HT1080 (cell line): ENCODE results near the gene COX10. TPM values are rescaled to one million over a fixed set of nuclear protein-coding genes. Genes with fewer than 3 reads are reported as not detected.

Experiments used
- DNase-seq: peaks from one replicate; pipeline ENCODE4 v3.0.0-alpha.2; 2015; ENCODE audit warnings: low read depth
- total RNA-seq: library from RNA; depleted of rRNA; stranded (reverse); fragments of >200 nt; shearing (Covaris generic); gene quantifications from 2 replicates; pipeline ENCODE4 v1.2.3, GENCODE V29; 2014

The COX10 gene
- total RNA-seq, 1 experiment from 2014 or later: 32.4 TPM

DNA sequence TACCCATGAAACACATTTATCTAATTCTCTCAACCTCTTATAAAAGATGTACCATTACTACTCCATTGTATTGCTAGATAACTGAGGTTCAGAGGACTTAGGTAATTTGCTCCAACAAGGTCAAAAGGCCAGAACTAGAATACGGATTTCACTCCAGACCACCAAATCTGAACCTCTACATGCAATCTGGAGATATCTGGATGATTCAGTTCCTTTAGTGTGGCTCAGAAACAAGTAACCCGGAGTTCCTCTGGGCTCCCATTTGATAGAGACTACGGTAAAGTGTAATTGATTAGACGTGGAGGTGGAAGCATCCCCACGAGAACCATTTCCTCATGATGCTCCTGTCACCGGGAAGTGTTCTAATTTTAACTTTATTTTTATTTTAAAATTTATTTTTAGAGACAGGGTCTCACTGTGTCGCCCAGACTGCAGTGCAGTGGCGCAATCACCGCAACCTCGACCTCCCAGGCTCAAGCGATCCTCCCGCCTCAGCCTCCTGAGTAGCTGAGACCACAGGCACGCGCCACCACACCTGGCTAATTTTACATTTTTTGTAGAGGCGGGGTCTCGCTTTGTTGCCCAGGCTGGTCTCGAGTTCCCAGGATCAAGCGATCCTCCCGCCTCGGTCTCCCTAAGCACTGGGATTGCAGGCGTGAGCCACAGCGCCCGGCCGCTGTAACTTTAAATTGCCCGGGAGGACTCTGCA is 608 bp upstream of the COX10 start:
- DNase-seq: no peak

DNA sequence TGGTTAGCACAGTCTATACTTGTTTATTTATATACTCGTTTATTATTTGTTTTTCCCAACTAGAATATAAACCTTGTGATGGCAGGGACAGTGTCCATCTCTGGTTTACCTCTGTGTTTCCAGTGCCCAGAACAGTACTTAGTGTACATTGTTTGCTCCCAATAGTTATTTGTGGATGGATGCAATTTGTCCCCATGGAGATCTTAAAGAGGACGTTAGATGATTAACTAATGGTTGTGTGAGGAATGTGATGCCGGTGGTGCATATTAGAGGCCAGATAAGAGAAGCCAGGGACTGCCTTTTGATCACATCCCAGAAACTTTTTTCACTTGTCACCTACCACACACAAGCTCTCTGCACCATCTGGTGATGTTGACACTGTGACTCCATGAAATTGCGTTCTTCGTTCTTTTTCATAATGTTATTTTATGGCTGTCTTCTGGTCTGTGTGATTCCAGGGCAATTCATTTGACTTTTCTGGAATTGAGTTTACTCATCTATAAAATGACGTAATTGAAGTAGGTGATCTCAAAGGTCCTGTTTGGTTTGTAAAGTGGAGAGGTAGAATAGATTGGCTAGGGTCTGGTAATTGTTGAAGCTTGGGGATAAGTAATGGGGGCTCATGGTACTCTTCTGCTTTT is 1.2 kb downstream of the COX10 start:
- DNase-seq: no peak

DNA sequence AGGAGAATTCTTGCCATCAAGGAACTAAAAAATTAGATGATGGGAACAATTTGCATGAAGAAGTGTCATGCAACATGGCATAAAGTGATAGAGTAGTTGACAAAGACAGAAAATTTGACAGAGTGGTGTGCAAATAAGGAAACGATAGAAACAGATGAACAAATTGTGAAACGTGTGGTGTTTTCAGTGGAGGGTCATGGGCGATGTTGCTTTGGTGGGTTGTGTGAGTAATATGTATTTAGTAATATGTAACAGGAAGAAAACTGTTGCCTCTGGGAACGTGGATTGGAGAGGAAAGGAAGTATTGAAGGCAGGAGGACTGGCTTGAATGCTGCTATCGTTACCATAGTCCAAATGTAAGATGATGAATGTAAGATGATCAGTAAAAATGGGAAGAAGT is 3.6 kb downstream of the COX10 start:
- DNase-seq: no peak

DNA sequence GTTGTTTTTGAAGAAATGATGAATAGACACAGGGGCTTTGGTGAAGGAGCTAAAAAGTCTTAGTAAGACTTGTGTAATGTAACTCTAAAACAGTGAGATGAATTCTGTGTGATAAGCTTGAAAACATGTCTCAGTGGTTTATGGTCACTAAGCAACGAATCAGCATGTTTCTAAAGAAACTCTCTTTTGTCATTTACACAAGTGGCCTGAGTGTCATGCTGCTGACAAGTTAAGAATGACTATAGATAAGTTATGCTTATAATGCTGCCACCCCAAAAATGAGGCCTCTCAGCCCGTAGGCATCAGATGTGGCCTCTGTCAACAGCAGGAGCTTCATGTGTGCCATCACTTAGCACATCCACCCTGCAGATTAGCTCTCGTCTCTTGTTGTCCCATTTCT is 8.7 kb downstream of the COX10 start:
- DNase-seq: no peak

DNA sequence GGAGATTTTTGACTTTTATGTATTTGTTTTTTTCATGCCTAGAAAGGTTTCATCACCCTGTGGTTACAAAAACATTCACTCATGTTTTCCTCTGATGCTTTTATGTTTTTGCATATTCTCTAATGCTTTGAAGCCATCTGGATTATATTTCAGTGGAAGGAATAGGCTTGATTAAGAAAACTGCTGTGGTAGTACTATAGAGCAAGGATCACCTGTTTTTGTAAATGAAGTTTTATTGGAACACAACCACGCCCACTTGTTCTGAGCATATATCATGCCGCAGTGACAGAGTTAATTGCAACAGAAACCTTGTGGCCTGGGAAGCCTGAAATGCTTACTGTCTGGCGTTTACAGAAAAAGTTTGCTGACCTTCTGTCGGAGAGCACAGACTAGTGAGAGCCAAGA is 11.5 kb downstream of the COX10 start:
- no peak for DNase-seq

DNA sequence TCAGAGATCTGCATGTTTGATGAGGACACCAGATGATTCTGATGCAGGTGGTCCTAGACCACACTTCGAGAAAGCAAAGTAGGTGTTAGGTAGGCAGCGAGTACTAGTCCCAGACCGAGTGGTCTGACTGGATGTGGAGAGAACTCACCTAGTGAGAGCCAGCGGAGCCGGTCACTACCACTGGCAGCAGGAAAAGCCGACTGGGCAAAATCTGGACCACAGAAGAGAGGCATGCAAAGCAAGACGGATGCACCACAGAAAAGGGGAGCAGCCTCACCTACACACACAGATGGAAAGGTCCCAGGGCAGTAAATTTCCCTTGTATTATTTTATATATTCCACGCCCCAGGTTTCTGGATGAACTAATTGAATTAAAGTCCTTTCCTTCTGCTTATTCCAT is 13.5 kb downstream of the COX10 start:
- no peak for DNase-seq

DNA sequence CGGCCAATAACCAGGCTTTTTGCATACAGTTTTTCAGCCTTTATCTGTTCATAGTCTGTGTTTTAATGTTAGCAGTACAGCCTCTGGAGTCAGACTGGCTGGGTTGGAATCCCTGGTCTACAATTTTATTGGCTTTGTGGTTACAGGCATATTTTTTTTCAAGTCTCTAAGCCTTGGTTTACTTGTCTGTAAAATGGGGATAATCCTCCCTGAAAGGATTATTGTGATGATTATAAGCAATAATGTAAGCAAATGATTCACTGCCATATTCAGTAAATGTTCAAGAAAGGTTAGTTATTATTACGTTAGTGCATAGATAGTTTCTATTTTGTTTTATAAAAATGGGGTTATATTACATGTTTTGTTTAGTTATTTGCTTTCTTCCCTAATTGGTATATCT is 15.7 kb downstream of the COX10 start:
- DNase-seq: no peak

DNA sequence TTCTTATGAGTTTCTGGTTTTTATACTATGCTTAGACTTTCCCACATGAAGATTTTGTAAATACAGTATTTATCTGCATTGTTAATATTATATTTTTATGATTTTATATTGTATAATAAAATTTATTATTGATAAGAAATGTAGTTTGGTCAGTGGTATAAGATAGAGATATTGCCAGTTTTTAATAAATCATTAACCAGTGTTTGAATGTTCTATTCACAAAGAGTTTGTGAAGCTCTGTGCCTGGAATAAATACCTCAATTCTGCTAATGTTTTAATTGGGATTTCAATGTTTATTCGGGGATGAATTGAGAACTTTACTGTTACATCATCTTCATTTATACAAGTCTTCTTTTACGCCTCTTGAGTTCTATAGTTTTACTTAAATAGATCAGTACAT is 16.9 kb downstream of the COX10 start:
- no peak for DNase-seq

DNA sequence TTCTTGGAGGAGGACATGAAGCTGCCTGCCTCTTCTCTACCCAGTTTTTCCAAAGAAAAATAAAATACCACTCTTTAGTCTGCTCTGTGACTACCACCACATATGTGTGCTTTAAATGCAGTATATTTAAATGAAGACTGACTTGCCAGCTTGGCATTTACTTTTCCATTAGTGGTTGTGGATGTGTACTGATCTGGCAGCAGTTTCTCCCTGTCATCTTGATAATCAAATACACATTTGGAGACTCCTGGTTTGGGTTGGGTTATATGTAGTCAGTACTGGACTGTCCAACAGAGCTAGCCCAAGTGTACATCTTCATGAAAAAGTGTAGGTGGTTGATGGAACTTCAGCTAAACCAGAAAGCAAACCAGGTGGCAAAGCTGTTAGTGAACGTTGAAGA is 19.9 kb downstream of the COX10 start:
- DNase-seq: no peak

DNA sequence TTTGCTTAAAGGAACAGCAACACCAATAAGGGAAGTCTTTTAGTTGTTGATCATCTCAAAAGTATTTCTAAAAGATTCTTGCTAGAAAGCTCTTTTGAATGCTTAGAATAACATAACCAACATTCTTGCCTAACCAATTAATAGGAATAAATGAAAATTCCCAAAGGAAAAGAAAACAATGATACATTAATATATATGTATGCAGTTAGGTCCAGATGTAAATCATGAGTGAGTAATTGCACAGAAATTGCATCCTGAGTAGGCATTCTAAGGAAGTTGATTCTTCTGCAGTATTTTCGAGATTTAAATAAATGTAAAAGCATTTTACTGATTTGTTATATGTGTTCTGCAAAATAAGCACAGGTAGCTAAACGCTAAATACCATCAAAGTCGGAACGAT is 22.1 kb downstream of the COX10 start:
- no peak for DNase-seq

DNA sequence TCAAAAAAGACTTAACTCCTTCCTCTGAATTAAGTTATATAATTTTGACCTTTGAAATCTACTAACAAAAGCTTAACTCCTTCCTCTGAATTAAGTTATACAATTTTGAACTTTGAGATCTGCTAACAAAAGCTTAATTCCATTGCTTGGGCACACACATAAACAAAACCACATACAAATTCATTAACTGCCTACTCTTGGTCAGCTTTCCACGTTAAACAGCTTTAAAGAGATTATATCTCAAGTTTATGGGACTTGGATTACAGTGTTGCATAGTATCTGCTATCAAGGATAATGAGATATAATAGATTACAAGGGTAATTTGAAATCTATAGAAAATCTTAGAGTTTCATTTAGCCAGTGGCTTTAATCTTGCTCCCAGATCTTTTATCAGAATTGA is 23.5 kb downstream of the COX10 start:
- no peak for DNase-seq

DNA sequence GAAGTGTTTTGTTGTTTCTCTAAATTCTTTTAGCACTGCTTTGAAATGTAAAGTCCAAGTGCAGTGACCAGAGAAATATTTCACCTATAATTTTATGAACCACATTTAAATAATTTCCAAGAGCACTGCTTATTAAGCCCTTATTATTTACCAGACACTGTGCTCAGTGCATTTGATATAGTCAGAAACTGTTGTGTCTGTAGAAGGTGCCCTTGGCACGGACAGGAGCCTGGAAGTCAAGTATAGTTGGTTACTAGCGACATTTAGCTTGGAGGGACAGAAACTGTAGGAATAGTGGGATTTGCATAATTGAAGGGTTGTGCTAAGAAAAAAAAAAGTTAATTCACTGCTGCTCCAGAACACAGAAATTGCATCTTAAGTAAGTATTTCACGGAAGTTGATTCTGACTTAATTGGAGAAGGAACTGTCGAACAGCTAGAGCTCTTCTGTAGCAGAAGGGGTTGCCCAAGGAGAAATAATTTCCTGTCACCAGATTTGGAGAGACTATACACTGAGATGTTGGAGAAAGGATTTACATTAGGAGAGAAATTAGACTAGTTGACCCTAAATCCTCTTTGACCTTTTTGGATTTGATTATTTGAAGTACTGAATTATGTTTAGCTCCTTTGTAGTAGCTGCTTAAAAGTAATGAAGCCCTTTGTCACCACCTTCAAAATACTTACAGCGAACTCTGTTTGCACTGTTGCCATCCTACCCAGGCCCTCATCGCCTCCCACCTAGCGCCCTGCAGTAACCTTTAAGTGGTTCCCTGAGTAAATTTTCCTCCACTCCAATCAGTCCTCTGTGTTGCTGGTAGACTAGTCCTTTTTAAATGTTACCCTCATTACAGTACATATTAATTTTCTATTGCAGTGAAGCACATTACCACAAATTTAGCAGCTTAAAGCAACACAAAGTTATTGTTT is 25.6 kb downstream of the COX10 start:
- DNase-seq: no peak

DNA sequence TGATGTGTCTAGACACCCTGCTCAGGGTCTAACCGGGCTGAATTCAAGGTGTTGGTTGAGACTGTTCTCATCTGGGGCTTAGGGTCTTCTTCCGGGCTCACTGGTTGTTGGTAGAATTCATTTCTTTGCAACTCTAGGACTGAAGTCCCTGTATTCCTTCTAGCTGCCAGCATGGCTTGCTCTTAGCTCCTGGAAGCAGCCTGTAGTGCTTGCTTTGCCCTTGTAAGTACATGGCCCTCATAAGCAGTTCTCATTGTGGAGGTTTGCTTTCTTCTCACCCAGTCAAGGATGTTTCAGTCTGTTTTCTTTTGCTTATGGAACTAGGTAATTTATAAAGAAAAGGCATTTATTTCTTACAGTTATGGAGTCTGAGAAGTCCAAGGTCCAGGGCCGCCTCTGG is 26.3 kb downstream of the COX10 start:
- no peak for DNase-seq

DNA sequence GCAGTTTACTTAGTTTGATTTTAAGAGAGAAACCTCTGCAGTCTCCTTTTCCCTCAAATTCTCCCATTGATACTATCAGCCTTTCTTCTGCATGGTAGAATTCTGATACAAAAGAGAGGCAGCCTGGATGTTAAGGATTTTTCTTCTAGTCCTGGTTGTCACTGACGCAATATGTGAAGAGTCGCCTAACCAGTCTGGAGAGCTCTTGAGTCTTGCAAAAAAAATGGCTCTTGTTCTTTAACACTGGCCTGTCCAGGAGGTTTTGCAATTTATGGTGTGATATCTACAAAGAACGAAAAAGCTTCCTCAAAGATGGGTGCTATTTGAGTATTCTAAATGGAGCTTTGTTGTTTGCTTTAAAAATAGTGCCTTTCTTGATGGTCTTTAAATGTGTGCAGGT is 28.9 kb downstream of the COX10 start:
- DNase-seq: no peak

DNA sequence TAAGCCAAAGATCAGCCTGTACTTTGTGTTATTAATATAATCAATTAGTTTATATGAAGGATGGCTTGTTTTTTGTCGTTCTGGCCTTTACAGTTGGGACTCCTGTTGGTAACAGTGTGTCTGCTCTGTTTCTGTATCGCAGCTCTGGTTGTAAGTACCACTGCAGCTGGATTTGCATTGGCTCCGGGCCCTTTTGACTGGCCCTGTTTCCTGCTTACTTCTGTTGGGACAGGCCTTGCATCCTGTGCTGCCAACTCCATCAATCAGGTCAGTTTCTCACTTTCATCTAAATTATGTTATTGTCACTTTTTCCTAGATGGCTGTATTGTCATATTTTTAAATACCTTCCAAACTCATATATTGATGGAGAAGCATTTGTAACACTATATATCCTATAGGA is 32.7 kb downstream of the COX10 start:
- no peak for DNase-seq

DNA sequence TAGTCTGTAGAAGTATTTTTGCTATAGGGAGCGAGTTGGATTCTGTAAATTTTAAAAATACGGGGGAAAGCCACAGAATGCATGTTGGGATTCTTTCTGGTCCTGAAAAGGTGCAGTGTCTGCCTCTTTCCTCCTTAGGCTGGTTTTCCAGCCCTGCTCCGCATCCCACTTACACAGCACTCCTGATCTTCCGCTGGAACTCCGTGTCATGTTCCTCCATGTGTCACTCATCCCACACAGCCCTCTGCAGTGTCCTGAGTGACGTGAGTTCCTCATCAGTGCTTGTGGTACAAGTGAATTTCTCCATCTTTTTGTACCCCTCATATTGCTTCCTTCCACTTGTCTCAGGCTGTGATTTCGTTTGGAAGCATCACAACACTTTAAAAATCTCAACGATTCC is 34.5 kb downstream of the COX10 start:
- DNase-seq: no peak

DNA sequence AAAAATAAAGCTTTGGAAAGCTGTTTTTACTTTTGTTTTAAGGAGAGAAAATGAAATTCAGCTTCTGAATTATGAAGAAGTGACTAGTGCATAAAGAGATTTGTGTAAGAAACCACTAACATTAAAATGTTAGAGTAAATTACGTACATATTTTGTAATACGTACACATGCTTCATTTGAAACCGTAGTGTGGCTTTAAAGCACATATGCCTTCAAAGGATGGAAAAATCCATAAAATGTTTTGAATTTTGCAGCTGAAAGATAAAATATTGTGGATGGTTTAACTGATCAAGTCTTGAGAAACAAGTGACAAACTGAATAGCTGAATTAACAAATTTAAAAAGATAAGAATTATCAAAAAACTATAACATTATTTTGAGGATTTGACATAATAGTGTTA is 35.4 kb downstream of the COX10 start:
- no peak for DNase-seq

DNA sequence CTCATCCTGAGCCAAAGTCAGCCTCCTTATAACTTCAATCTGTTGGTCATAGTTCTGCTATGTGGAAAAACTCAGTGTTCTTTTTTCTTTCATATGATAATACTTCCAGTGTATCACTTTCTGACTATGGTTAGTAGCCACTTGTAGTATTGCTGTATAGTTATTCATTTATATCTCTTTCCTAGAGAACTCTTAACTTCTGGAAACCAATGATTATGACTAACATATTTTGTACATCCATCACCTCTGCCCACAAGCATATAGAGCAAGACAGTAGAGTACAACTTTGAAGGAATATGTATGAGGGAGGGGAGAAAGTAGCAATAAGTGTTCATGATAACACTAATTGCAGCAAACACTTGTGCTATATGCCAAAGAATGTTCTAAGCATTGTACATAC is 38.6 kb downstream of the COX10 start:
- DNase-seq: no peak

DNA sequence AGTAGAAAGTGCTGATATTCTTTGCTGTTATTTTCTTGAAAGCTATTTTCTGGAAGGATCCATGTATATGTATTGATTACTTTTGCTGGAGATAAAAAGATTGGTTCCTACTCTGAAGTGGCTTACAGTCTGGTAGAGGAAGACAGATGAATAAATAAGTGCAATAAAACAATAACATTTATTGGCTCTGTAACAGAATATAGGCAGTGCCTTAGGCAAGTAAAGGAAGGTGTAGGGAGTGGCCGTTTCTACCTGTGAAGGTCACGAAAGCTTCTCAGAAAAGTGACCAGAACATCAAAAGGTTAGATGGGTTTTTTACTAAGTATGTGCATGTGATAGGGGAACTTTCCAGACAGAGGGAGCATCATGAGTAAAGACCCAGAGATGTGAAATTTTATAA is 43.1 kb downstream of the COX10 start:
- no peak for DNase-seq

DNA sequence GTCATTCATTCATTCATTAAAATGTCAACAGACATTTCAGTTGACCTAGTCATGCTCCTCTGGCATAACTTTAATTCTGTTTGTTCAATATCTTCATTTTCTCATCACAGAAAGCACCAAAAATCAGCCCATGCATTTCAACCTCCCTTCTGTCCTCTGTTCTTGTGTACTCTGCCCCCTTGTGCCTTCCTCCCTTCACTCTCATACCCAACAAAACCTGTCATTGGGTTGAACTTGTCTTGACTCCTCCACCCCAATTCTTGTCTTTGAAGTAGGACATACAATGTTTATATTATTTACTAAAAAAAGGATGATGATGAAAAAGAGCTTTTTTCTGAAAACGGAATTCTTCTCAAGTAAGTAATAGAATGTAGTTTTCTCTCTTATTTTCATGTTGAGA is 43.8 kb downstream of the COX10 start:
- no peak for DNase-seq

DNA sequence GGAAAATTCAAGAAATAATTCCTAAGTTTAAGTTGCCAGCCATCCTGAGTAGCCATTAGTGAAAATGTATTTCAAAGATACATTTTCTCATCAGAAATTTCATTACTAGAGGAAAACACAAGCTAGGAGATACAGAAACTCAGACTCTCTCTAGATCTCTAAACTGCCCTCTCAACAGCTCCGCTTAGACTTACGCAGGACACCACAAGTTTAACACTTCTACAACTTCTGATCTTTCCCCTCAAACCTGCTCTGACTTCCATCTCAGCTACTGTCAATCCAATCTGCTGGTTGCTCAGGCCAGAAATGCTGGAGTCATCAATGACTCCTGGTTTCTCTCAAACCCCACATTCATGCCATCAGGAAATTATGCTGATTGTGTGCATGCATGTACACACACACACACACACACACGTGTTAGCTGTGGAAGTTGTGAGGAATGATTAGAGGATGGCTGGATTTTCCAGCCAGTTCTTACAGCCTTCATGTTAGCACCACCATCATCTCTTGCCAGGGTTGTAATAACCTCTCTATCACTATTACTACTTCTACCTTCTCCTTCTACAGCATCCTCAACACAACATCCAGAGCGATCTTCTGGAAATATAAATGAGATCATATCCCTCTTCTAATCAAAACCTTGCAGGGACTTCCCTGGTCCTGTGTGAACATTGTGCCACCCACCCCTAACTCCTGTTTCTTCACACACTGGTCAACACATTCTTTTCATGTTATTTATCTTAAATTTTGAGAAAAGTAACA is 47.1 kb downstream of the COX10 start:
- DNase-seq: no peak

DNA sequence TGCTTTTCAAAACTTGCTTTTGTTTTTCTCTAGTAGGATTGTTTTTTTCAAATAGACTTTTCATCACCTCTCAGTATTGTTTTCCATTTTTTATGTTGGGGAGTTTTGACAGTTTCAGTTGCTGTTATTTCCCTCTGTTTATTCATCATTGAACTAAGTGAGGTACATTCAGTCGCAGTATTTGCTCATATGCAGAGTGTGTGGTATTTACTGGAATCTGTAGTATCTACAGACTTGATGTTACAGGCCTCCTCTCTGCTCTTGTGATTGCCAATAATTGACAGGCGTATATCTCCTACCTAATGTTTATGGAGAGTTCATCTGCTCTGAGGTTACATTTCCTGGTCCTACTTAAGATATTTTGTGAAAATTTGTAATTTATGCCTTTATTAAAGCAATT is 49.6 kb downstream of the COX10 start:
- no peak for DNase-seq
